AG04449 (cell line): ENCODE data around the gene BCAS4.

Experiments
- CTCF ChIA-PET: fragments of 350-600 bp; formaldehyde crosslinking; extraction: SDS; loops from one replicate; lab custom pipeline; 2021; ENCODE audit warnings: antibody characterized with exemption; lab: Yijun Ruan, JAX
- POLR2A ChIA-PET: fragments of 400-600, 350-600 bp; formaldehyde crosslinking; extraction: SDS; loops from one replicate; lab custom pipeline; 2020; ENCODE audit warnings: antibody characterized with exemption, inconsistent platforms; lab: Yijun Ruan, JAX
- DNase-seq: peaks from one replicate; pipeline ENCODE4 v3.0.0-alpha.2; 2010; ENCODE audit warnings: low read depth, low spot score
- H3K4me3 ChIP-seq: 2 replicates; pipeline ENCODE4 v1.5.1; 2011; ENCODE audit warnings: low read depth, mild to moderate bottlenecking, control low read depth, low read length
- TF ChIP-seq, protein P1 (sequence below): IDR thresholded peaks from one replicate; pipeline ENCODE4 v1.5.1; 2011; ENCODE audit warnings: mild to moderate bottlenecking, moderate library complexity, low read length, control low read depth, inconsistent platforms; ENCODE audit not compliant: insufficient read depth; ENCODE audit errors: missing control alignments

BCAS4 gene

GRCh38 chr20:50852085-50852484 lies 57.2 kb downstream of the BCAS4 start:
- no peak for DNase-seq
- TF ChIP-seq, protein P1, sequence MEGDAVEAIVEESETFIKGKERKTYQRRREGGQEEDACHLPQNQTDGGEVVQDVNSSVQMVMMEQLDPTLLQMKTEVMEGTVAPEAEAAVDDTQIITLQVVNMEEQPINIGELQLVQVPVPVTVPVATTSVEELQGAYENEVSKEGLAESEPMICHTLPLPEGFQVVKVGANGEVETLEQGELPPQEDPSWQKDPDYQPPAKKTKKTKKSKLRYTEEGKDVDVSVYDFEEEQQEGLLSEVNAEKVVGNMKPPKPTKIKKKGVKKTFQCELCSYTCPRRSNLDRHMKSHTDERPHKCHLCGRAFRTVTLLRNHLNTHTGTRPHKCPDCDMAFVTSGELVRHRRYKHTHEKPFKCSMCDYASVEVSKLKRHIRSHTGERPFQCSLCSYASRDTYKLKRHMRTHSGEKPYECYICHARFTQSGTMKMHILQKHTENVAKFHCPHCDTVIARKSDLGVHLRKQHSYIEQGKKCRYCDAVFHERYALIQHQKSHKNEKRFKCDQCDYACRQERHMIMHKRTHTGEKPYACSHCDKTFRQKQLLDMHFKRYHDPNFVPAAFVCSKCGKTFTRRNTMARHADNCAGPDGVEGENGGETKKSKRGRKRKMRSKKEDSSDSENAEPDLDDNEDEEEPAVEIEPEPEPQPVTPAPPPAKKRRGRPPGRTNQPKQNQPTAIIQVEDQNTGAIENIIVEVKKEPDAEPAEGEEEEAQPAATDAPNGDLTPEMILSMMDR, result no peak
- H3K4me3 ChIP-seq, result no peak overlapping the region
- ChIA-PET POLR2A (no interaction called here), CTCF (interaction anchor here (1.0 kb wide), 1 partner anchor 14 kb away, joined by 3 read pairs; no protein-coding TSS in a partner anchor)

- ChIA-PET POLR2A (no interaction called here), CTCF (interaction anchor here (1.2 to 1.4 kb wide), 2 partner anchors 60 to 75 kb away, joined by 5 read pairs; partner anchors contain the start of gene BCAS4)
These were observed 59.8 kb downstream of the BCAS4 start for GRCh38 chr20:50854506-50855249.

GRCh38 chr20:50855498-50856474 lies 60.9 kb downstream of the BCAS4 start:
- TF ChIP-seq, protein P1, result no peak
- H3K4me3 ChIP-seq, result no peak overlapping the region
- no peak for DNase-seq
- ChIA-PET CTCF (interaction anchor here (1.0 to 1.8 kb wide), 2 partner anchors 11 to 15 kb away, joined by 3 to 4 read pairs; no protein-coding TSS in a partner anchor), POLR2A (no interaction called here)

More at GRCh38 chr20:50854506-50855249, 59.8 kb downstream of the BCAS4 start:
- H3K4me3 ChIP-seq, result no peak overlapping the region
- TF ChIP-seq, protein P1, result no peak
- no peak for DNase-seq

- DNase-seq, result no peak
- no peak overlapping the region for H3K4me3 ChIP-seq
- POLR2A ChIA-PET, result no interaction called here
- TF ChIP-seq, protein P1, result no peak
- CTCF ChIA-PET, result interaction anchor here (1.0 to 1.8 kb wide), 3 partner anchors 9 to 14 kb away, joined by 3 to 4 read pairs (median 4); no protein-coding TSS in a partner anchor
These were observed 61.7 kb downstream of the BCAS4 start for GRCh38 chr20:50856475-50857041.

DNA sequence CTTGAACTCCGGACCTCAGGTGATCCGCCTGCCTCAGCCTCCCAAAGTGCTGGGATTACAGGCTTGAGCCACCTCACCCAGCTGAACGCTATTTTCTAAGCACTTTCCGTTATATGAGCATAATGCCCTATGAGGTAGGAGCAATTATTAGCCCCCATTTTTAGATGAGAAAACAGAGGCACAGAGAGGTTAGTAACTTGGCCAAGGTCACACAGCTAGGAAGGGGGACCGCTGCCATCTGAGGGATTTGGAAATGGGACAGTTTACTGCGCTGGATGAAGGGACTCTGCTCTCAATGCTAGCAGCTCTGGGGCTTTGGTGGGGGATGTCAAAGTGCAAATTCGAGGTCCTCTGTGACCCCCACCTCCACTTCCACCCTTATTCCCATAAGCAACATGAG lies 62.5 kb downstream of the BCAS4 start:
- POLR2A ChIA-PET, result no interaction called here
- no peak overlapping the region for H3K4me3 ChIP-seq
- no peak for DNase-seq
- CTCF ChIA-PET, result interaction anchor here (1.4 to 1.8 kb wide), 2 partner anchors 10 to 13 kb away, joined by 4 read pairs; no protein-coding TSS in a partner anchor
- TF ChIP-seq, protein P1, result no peak
